ENCODE results near the gene STXBP5.

Gene STXBP5

DNA sequence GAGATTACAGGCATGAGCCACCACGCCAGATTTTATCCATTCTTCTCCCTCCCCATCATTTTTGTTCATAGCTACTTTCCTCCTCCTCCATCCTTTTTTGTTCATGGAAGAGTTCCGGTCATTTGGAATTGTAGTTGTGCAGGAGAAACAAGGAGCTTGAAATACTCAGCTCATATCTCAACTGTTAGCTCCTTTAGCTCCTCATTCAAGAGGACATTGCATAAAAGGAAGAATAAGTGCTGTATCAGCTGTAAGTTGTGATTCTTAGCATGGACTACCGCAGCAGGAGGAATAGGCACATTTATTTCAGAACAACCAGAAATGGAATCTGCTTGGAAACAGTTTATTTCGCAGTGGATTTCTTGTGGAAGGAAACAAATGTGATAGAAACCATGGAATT lies 7.6 kb downstream of the STXBP5 start:
- no peak for DNase-seq

DNA sequence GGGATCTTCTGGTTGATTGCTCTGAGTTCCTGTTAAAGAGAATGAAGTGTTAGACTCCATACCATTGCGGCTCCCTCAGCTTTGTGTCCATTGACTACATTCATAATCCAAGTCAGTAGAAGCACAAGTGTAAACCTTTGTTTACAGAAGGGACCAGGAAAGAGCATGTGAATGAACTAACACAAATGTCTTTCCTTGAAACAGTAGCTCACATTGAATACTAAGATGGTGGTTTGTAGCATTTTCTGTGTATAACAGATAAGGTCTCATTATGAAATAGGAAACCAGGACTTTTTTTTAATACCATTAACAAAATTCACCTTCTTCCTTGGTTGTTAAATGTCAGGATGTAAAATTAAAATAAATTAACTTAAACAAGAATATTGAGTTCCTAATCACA lies 8.4 kb downstream of the STXBP5 start:
- DNase-seq, result no peak

DNA sequence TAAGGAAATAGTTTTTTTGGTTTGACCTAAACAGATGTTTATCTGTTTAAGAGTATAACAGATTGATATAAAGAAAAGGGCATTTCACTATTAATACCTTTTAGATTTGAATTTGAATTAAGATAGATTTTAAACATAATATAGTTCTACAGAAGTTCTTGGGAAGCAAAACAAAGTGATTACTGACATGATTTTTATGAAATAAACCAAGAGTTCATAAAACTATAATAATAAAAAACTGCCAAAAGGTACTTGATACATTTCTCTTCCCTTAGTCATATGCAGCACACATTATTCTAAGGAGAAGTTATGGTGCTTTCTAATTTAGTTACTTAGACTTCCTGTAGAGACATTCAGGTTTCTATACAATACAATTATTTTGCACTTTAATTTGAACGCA lies 9.6 kb downstream of the STXBP5 start:
- no peak for DNase-seq

DNA sequence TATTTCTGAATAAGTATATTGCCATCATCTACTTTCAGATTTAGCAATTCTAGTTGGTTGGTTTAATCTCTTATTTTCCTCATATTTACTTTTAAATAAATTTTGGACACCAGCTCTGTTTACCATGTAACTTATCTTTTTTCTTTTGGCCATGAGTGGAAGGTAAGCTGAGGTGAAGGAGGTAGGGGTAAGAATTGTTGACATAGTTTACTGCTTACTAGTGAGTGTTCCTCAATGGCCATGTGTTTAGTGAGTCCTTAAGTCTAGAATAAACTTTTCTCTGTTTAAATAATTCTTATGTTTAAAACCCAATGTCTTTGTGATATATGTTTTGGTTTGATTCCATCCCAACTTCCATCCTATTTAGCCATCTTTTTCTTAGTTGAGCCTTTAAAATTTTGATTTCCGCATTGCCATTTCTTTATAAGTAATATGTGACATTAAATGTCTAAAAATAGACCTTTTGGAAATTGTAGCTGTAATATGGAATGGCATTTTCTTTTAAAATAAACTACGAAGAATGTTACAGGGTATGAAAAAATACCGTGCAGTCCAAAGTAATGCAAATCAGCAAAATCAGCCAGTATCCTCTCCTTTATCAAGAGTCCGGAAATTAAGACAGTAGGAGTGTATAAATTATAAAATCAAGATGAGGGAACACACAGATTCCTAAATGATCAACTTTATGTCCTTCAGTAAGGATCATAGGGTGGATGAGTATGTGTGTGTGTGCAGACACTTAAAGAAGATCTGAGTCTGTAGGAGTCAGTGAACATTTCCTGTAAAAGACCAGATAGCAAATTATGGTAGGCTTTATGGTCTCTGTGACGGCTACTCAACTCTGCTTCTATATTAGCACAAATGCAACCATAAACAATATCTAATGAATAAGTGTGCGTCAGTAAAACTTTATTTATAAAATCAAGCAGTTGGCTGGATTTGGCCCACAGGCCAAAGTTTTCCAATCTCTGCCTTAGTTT lies 10.3 kb downstream of the STXBP5 start:
- DNase-seq, result no peak

DNA sequence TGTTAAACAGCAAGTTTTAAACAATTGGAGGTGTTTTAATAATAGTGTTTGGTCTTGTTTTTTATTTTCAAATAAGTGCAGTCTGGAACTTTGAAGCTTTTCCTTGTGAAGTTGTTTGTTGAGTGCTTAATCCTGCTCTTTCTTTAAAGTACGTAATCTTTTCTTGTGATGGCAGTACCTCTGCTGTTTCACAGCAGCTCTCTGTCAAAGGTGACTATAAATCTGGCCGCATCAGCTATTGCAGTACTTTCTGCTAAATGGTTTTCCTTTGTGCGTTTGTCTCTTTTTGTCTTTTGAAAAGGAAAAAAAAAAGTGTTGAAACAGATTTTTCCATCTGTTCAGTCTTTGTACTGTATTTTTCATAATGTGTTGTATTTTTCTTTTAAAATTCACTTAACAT lies 12.7 kb downstream of the STXBP5 start:
- DNase-seq, result no peak

DNA sequence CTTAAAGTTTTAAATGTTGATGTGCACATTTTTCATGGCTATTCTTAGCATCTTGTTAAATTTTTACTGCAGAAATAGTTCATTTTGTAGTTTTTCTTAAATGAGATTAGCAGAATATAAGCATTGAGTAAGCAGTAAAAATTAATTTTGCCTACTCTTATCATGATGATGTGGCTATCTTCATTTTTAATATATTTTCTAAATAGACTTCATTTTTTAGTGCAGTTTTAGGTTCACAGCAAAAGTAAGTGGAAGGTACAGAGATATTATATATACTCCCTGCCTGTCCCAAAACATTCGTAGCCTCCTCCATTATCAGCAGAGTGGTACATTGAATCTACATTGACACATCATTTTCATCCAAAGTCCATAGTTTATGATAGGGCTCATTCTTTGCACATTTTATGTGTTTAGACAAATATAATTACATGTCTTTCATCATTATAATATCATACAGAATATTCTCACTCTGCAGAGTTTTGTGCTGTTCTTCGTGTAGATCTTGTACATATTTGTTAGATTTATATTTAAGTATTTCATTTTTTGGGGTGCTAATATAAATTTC lies 13.7 kb downstream of the STXBP5 start:
- no peak for DNase-seq

DNA sequence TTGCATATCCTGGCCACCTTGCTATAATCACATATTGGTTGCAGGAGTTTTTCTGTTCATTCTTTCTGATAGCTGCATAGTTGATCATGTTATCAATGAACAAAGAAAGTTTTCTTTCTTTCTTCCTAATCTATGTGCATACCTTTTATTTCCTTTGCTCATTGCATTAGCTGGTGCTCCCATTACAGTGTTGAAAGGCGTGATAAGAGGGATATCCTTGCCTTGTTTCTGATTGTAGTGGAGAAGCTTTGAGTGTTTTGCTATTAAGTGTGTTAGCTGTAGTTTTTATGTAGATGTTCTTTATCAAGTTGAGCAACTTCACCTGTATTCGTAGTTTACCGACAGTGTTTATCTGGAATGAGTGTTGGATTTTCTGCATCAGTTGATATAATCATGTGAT lies 14.6 kb downstream of the STXBP5 start:
- DNase-seq, result no peak

DNA sequence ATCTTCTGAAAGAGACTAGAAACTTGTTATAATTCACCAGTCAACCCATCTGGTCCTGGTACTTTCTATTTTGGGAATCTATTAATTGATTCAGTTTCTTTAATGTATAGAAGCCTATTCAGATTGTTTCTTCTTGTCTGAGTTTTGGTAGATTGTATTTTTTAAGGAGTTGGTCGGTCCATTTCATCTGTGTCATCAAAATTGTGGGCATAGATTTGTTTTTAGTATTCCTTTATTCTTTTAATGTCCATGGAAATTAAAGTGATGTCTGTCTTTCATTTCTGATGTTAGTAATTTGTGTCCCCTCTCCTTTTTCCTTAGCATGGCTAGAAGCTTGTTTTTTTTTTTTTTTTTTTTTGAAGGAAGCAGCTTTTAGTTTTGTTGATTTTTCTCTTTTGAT lies 15.2 kb downstream of the STXBP5 start:
- DNase-seq, result no peak

DNA sequence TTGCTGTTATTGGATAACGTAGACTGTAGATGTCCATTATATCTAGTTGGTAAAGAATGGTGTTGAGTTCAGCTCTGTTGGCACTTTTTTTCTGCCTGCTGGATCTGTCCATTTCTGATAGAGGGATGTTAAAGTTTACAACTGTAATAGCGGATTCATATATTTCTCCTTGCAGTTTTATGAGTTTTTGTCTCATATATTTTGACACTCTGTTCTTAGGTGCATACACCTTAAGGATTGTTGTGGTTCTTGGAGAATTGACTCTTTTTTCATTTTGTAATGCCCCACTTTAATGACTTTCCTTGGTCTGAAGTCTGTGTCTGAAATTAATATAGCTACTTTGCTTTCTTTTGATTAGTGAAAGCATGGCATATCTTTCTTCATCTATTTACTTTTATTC lies 16.1 kb downstream of the STXBP5 start:
- no peak for DNase-seq

DNA sequence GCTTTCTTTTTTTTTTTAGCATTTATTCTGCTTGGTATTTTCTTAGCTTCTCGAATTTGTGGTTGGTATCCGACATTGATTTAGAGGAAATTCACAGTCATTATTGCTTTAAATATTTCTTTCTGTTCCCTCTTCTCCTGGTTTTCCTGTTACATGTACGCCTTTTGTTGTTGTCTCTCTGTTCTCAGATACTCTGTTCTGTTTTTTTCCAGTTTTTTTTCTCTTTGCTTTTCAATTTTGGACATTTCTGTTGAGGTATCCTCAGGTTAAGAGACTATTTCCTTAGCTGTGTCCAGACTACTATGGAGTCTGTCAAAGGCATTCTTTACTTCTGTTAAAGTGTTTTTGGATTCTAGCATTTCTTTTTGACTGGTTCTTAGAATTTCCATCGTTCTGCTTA lies 17.5 kb downstream of the STXBP5 start:
- DNase-seq, result no peak

DNA sequence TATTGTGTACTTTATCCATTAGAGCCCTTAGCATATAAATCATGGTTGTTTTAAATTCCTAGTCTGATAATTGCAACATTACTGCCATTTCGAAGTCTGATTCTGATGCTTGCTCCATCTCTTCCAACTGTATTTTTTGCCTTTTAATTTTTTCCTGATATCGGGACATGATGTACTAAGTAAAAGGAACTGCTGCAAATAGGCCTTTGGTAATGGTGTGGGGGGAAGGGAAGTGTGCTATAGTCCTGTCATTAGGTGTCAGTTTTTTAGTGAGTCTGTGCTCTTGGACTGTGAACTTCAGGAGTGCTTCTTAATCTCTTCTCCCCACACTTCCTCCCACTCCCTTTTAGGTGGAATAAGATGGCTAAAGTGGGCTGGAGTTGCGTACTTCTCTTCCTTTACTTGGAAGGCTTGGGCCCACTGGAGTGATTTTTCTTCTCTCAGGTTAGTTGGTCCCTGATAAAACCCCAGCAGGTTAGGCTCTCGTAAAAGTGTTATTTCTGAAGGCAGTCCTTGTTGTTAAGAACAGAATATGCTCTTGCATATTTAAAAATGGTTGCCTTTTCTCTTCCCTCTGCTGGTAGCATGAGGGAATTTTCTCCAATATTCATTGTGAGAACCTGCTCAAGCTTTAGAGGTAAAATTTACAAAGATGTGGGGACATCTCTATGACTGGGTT lies 18.1 kb downstream of the STXBP5 start:
- no peak for DNase-seq

DNA sequence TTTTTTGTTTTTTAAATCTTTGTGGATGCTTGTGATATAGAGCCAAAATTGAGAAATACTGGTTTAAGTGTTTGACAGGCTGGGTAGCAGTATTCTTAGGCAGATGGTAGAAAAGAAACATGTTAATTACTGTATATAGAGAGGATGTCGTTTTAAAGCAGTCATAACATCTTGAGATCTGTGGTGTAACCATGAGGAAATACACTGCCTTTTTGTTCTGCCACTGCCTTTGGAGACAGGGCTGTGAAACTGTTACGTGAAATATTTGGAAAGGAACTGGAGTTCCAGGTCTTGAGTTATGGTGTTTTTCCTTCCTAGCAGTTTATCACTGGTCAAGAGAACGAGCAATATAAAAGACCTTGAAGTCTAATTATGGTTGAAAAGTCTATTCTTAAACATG lies 19.5 kb downstream of the STXBP5 start:
- no peak for DNase-seq

DNA sequence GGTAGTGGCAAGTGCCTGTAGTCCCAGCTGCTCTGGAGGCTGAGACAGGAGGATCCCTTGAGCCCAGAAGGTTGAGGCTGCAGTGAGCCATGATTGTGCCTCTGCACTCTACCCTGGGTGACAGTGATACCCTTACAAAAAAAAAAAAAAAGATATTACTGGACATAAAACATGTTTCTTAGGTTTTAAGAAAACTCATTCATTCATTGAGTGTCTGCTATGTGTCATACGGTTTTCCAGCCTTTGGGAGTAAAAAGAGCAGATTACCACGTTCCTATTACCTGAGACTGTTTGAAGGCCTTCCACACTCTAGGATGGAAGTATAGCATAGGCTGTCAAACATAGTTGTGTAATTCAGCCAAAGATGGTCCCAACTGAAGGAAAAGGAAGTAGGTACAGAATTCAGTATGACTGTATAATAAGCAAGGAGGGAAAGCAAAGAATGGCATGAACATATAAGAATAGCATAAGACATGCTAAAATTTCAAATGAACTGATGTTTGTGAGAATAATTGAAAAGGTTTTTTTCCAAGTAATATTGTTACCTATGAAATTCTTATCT lies 22.0 kb downstream of the STXBP5 start:
- no peak for DNase-seq

DNA sequence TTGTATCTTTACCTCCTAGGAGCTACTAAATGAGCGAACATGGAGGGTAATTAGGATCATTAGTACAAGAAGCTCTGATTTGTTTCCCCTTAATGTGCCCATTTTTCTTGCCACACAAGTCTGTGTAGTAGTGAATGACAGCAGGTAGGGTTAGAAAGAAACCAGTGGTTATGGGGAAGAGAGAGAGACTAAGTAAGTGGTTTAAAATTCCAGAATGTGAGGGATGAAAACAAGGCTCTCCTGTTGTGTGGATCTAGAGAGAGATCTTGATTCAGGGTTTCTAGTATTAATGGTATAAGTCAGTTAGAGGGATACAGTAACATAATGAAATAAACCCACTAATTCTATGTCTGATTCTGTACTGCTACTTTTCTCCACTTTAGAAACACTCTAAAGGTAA lies 22.7 kb downstream of the STXBP5 start:
- no peak for DNase-seq

DNA sequence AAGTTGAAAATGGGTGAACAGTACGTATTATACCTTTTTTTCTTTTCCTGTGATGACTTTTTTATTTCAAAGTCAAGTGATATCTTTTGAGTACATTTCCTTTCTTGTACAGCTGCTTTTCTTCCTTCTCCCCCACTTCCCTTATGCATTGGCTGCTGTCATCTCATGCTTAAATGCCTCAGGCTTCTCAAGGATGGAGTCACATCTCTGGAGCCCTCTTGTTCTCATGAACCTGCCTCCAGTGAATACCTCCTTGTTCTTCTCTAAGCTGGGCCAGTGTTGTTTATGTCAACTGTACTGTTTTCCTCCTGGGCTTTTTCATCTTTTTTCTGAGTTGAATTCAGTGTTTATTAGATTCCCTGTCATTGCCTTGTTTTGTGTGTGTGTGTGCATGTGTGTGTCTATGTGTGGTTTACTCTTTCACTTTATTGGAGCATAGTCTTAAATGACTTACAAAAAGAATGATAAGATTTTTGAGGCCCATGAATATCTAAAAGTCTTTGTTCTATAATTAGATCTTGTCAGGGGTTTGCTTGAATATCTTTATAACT lies 23.6 kb downstream of the STXBP5 start:
- no peak for DNase-seq

DNA sequence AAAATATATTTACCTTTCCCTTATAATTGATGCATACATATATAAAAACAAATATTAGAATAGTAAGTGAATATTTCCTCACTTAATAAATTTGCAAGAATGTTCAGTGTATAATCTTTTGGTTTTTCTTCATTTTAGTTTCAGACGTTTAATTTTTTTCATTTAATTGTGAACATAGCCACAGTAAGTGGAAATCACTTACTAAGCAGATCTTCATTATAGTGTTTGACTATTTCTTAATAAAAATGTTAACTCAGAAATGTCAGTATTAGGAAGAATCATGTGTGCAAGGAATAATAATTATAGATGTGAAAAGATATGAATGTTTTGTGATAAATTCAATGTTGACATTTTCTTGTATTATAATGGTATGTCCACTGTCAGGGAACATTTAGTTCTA lies 27.4 kb downstream of the STXBP5 start:
- no peak for DNase-seq

DNA sequence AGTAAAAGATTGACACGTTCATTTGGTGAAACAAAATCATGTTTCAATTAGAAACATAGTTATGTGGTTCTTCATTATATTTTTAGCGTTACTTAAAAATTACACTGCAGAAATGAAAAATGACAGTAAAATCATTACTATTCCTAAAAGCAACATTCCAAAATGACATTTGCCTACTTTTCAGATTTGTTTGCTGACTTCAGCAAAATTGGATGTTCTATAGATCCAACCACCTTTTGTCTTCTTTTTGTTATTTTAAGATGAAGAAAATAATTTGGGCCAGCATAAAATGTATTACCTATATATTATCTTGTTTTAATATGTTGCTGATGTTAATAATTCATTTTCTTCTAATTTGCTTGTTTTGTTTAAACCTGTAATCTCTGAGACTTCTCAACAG lies 30.5 kb downstream of the STXBP5 start:
- DNase-seq, result no peak

DNA sequence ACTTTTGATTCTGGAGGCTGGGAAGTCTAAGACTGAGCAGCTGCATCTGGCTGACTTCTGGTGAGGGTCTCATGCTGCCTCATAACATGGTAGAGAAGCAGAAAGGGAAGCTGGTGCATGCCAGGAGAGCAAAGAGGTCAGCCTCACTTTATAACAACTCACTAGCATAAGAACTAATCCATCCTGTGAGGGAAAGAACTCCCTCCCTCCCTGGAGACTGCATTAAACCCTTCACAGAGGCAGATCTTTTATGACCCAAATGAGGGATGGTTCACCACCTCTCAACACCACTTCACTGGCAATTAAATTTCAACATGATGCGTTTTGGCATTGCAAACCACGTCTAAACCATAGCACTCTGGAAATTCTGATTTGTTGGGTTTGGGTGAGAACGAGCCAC lies 33.9 kb downstream of the STXBP5 start:
- DNase-seq, result no peak

DNA sequence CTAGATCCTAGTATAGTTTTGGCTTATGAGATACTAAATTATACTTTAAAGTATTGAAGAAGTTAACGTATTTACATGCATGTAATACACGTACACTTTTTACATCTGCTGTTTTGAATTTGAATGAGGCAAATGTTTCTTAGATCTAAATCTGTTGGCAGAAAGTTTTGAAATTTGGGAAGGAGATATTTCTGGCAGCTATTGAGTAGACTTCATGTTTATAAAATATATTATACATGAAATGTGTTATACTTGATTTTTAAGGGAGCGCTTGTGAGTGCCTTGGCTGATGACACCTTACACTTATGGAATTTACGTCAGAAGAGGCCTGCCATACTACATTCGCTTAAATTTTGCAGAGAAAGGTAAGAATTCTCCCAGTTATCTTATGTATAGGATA lies 34.7 kb downstream of the STXBP5 start:
- DNase-seq, result no peak

DNA sequence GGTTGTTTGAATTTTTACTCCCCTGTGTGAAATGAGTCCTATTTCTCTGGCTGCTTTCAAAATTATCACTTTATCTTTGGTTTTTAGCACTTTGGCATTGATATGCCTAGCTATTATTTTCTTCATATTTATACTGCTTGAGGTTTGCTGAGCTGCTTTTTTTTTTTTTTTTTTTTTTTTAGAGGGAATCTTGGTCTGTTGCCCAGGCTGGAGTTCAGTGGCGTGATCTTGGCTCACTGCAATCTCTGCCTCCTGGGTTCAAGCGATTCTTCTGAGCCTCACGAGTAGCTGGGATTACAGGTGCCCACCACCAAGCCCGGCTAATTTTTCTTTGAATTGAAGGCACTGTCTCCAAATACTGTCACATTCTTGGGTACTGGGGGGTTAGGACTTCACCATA lies 40.6 kb downstream of the STXBP5 start:
- no peak for DNase-seq

DNA sequence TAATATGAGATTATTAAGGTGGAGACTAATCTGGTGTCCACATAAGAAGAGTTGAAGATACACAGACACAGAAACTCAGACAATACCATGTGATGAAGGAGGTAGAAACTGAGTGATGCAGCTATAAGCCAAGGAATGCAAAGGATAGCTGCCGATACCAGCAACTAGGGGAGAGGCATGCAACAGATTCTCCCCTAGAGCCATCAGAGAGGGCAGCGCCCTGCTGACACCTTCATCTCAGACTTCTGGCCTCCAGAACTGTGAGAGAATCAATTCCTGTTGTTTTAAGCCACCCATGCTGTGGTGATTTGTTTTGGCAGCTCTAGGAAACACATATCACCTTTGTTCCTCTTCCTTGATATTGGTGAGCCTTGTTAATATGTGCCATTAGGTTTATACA lies 41.5 kb downstream of the STXBP5 start:
- no peak for DNase-seq

DNA sequence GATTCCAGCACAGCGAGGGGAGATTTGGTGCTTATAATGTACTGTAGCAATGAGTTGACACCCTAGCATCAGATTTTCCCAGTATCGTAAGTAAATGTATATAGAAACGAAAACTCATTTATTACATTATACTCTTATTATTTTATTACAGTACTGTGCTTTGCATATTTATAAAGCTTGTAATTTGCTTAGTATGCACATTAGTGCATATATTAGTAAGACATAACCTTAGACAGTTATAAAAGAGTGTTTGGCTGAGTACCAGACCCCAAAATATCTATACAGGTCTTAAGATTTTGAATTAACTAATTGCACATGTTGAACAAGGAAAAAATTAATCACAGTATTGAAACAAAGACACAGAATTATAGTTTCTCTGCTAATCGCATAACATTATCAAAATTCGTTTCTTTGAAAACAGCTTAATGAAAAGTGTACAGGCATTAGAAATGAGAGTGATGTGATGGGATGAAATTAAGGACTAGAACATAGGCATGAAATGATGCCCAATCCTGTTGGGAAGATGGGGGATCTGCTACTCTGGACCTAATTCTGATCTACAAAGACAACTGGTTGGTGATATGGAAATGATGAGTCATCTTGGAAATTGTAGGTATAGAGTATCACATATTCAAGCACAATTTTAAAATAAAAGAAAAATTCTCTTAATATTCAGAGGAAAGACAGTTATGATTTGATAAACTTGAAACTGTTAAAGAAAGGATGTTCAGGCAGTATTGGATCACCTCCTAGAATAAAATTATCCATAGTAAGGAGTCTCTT lies 42.8 kb downstream of the STXBP5 start:
- DNase-seq, result no peak

DNA sequence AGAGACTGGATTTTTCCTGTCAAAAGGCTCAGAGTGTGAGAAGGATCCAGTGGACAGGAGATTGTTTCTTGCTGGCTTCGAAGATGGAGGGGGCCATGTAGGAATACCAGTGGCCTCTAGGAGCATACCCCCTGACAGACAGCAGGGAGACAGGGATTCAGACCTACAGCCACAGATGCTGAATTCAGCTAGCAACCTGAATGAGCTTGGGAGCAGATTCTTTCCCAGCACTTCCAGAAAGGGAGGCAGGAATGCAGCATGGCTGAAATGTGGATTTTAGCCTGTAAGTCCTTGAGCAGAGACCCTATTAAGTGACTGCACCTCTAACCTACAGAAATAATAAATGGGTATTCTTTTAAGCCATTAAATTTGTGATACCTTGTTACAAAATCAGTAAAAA lies 44.6 kb downstream of the STXBP5 start:
- no peak for DNase-seq
